Keratinocyte (primary cell): ENCODE measurements around the gene ARFIP1.
A peak's percentile ranks its signal among the peaks of the same experiment; 100 is the strongest.

Experiments
- EZH2 ChIP-seq: IDR thresholded peaks from one replicate; pipeline ENCODE4 v1.6.1; 2012; ENCODE audit warnings: inconsistent platforms, mild to moderate bottlenecking, low read length, moderate library complexity
- TF ChIP-seq, protein P1 (sequence below), 3 experiments: IDR thresholded peaks in 1 of 3; conservative IDR thresholded peaks in 1 of 3; optimal IDR thresholded peaks in 1 of 3; 2 replicates in 2 of 3; 3 replicates in 1 of 3; pipeline versions ENCODE3 to v1.5.1; 2011; ENCODE audit warnings: low read length in 3 of 3, mild to moderate bottlenecking in 3 of 3, moderate library complexity in 2 of 3, control low read depth in 1 of 3, inconsistent platforms in 1 of 3; ENCODE audit not compliant: insufficient read depth in 2 of 3; ENCODE audit errors: extremely low read depth in 1 of 3

DNA sequence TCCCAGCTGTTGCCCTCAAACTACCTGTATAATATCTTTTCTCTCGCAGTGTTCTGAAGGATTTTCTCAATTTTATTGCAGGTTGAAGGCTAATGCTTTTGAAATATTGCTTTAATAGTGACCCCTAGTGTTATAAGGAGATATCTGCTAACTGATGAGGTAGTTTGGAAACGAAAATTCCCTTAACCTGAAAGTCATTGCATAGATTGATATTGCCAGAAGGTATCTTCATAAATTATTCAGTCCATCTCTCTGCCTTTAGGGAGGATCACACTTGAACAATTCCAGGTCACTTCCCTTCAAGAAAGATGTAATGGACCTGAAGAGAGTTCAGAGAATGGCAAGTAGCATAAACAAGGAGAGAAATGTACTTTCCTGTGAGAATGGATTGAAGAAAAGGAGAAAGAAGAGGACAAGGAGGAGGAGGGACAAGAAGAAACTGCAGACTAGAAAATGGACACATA, 44.3 kb upstream of the ARFIP1 start:
- TF ChIP-seq, protein P1, sequence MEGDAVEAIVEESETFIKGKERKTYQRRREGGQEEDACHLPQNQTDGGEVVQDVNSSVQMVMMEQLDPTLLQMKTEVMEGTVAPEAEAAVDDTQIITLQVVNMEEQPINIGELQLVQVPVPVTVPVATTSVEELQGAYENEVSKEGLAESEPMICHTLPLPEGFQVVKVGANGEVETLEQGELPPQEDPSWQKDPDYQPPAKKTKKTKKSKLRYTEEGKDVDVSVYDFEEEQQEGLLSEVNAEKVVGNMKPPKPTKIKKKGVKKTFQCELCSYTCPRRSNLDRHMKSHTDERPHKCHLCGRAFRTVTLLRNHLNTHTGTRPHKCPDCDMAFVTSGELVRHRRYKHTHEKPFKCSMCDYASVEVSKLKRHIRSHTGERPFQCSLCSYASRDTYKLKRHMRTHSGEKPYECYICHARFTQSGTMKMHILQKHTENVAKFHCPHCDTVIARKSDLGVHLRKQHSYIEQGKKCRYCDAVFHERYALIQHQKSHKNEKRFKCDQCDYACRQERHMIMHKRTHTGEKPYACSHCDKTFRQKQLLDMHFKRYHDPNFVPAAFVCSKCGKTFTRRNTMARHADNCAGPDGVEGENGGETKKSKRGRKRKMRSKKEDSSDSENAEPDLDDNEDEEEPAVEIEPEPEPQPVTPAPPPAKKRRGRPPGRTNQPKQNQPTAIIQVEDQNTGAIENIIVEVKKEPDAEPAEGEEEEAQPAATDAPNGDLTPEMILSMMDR (optimal IDR thresholded peaks at IDR 0.05 in 1 of 3, IDR thresholded peaks at IDR 0.05 in 1 of 3, conservative IDR thresholded peaks at IDR 0.05 in 1 of 3; ENCODE audit: extremely low read depth in 1 of 3, insufficient read depth in 2 of 3, low read length in 3 of 3) = peak in 2 of 3 experiments; percentile 28 to 53
- no peak for TF ChIP-seq EZH2
